Measurements from ENCODE around the gene KRT13.
"Not testable (repeated sequence)": the region's sequence is repeated elsewhere in the genome, so short reads cannot be mapped to it uniquely, and the experiment has no call there.

Gene KRT13

GRCh38 chr17:41505007-41505808 lies at the start of gene KRT13:
KRT13 (minus strand) TSS chr17:41505612; CDS start chr17:41505550, 62 bp downstream.
- DNase-seq, result no peak

GRCh38 chr17:41553987-41554680 lies 48.7 kb upstream of the KRT13 start:
- no peak for DNase-seq

- no peak for DNase-seq
These were observed 47.8 kb upstream of the KRT13 start for GRCh38 chr17:41553176-41553575.

- no peak for DNase-seq
These were observed 47.0 kb upstream of the KRT13 start for GRCh38 chr17:41552455-41552854.

- DNase-seq, result no peak
These were observed 46.0 kb upstream of the KRT13 start for GRCh38 chr17:41551365-41551764.

- DNase-seq, result no peak
These were observed 44.2 kb upstream of the KRT13 start for GRCh38 chr17:41549596-41550039.

GRCh38 chr17:41548844-41549595 lies 43.6 kb upstream of the KRT13 start:
- DNase-seq, result peak; percentile 86 to 88

GRCh38 chr17:41547921-41548843 lies 42.8 kb upstream of the KRT13 start:
- peak; percentile 85 to 88 for DNase-seq

- DNase-seq, result no peak
These were observed 42.0 kb upstream of the KRT13 start for GRCh38 chr17:41547378-41547841.

GRCh38 chr17:41546819-41547218 lies 41.4 kb upstream of the KRT13 start:
- DNase-seq, result no peak

GRCh38 chr17:41545829-41546410 lies 40.5 kb upstream of the KRT13 start:
- DNase-seq, result no peak

- DNase-seq, result no peak
These were observed 39.5 kb upstream of the KRT13 start for GRCh38 chr17:41544935-41545334.

GRCh38 chr17:41544491-41544892 lies 39.1 kb upstream of the KRT13 start:
- no peak for DNase-seq

GRCh38 chr17:41542786-41543185 lies 37.4 kb upstream of the KRT13 start:
- DNase-seq, result not testable (repeated sequence)

- DNase-seq, result no peak
These were observed 36.9 kb upstream of the KRT13 start for GRCh38 chr17:41542357-41542756.

GRCh38 chr17:41540921-41541625 lies 35.7 kb upstream of the KRT13 start:
- DNase-seq, result no peak

GRCh38 chr17:41539979-41540701 lies 34.7 kb upstream of the KRT13 start:
- no peak for DNase-seq

- DNase-seq, result no peak
These were observed 33.7 kb upstream of the KRT13 start for GRCh38 chr17:41539071-41539492.

- no peak for DNase-seq
These were observed 33.2 kb upstream of the KRT13 start for GRCh38 chr17:41538565-41538991.

- no peak for DNase-seq
These were observed 32.6 kb upstream of the KRT13 start for GRCh38 chr17:41537990-41538389.
